Activated gamma-delta T cell treated with Interleukin-2 at 50 U/mL for 16 hours (primary cell): ENCODE data around the gene CRABP2.
A peak's percentile ranks its signal among the peaks of the same experiment; 100 is the strongest.

Experiments
- DNase-seq: peaks from one replicate; pipeline ENCODE4 v3.0.0-alpha.2; 2020

The CRABP2 gene

GRCh38 chr1:156708218-156708661 lies 2.9 kb upstream of the CRABP2 start:
- DNase-seq = no peak

GRCh38 chr1:156707417-156708217 lies 2.2 kb upstream of the CRABP2 start:
- DNase-seq = no peak

GRCh38 chr1:156706657-156707416 lies 1.5 kb upstream of the CRABP2 start:
- no peak for DNase-seq

- peak; percentile 61 for DNase-seq
These were observed 704 bp upstream of the CRABP2 start for GRCh38 chr1:156705918-156706656.

GRCh38 chr1:156704930-156705320 lies 458 bp downstream of the CRABP2 start:
- no peak for DNase-seq

GRCh38 chr1:156704166-156704711 lies 1.1 kb downstream of the CRABP2 start:
- no peak for DNase-seq

- no peak for DNase-seq
These were observed 1.6 kb downstream of the CRABP2 start for GRCh38 chr1:156703741-156704140.

- no peak for DNase-seq
These were observed 2.0 kb downstream of the CRABP2 start for GRCh38 chr1:156703336-156703735.

- no peak for DNase-seq
These were observed 4.4 kb downstream of the CRABP2 start for GRCh38 chr1:156700736-156701531.

- DNase-seq = no peak
These were observed 6.4 kb downstream of the CRABP2 start for GRCh38 chr1:156698995-156699394.

- DNase-seq = no peak
These were observed 7.9 kb downstream of the CRABP2 start for GRCh38 chr1:156697481-156697880.

- no peak for DNase-seq
These were observed 8.6 kb downstream of the CRABP2 start for GRCh38 chr1:156696755-156697154.

GRCh38 chr1:156694690-156694962 lies 10.8 kb downstream of the CRABP2 start:
- no peak for DNase-seq

GRCh38 chr1:156693848-156694689 lies 11.3 kb downstream of the CRABP2 start:
- no peak for DNase-seq

- no peak for DNase-seq
These were observed 12.2 kb downstream of the CRABP2 start for GRCh38 chr1:156692925-156693847.

- no peak for DNase-seq
These were observed 12.9 kb downstream of the CRABP2 start for GRCh38 chr1:156692441-156692924.

GRCh38 chr1:156691665-156692440 lies 13.5 kb downstream of the CRABP2 start:
- DNase-seq = no peak

- DNase-seq = no peak
These were observed 14.2 kb downstream of the CRABP2 start for GRCh38 chr1:156691191-156691590.

GRCh38 chr1:156690675-156691036 lies 14.7 kb downstream of the CRABP2 start:
- no peak for DNase-seq
